ENCODE data around the gene CFAP74. TPM values are rescaled to one million over a fixed set of nuclear protein-coding genes. Genes with fewer than 3 reads are reported as not detected.
A peak's percentile ranks its signal among the peaks of the same experiment; 100 is the strongest.

Gene CFAP74
- total RNA-seq, 1 experiment from 2014 or later, result 0.28 TPM

GRCh38 chr1:2049225-2049717 lies 45.7 kb upstream of the CFAP74 start:
- peaks cover 10% of the 10 kb centered on the region for H3K23me2 ChIP-seq (ENCODE audit: insufficient read length, low read depth, low read length, poor library complexity, severe bottlenecking)
- H4K8ac ChIP-seq (replicated peaks; ENCODE audit: insufficient read length, low read depth, low read length), result no peak overlapping the region
- Mint-ChIP-seq H3K4me3 (peak overlapping the region; percentile 73 to 89), H3K4me1 (peaks cover 18 to 33% of the 10 kb centered on the region in 2 experiments), H3K27ac (peak overlapping the region; percentile 93 to 97 (median 93); a peak in 6 of 7 replicates), H3K36me3 (ENCODE audit: insufficient read depth in 1 of 3, low read depth in 3 of 3) (no peaks in the 10 kb centered on the region; a peak in 2 of 7 replicates), H3K27me3 (ENCODE audit: low read depth) (peaks cover 16% of the 10 kb centered on the region), H3K9me3 (peaks cover 0 to 3% of the 10 kb centered on the region in 2 experiments; a peak in 2 of 5 replicates)
- no peak overlapping the region for H4K91ac ChIP-seq (ENCODE audit: insufficient read length, low read depth, low read length)
- no peak overlapping the region for H3K18ac ChIP-seq (ENCODE audit: insufficient read length, low read depth, low read length)
- H2BK12ac ChIP-seq (ENCODE audit: insufficient read length, low read depth, low read length), result no peak overlapping the region
- no peak overlapping the region for H2BK15ac ChIP-seq (ENCODE audit: low read depth, low read length)
- peak overlapping the region; percentile 91; the same call in 1 of the 2 replicates for H3K14ac ChIP-seq (ENCODE audit: insufficient read depth, low read length)
- no peak overlapping the region for H2BK120ac ChIP-seq (ENCODE audit: low read depth, low read length, poor library complexity, severe bottlenecking)
- H2AK5ac ChIP-seq (ENCODE audit: insufficient read length, low read length), result no peak overlapping the region
- H4K5ac ChIP-seq (ENCODE audit: insufficient read length, low read depth, low read length), result no peak overlapping the region
- no peak overlapping the region for H3K56ac ChIP-seq (ENCODE audit: insufficient read length, low read depth, low read length)
- peak overlapping the region; percentile 55 for H3K4me2 ChIP-seq (ENCODE audit: insufficient read depth, insufficient read length, low read length)
- H3K9ac ChIP-seq (ENCODE audit: extremely low read depth, insufficient read length, low read length), result peak overlapping the region; percentile 45
- H2BK20ac ChIP-seq (ENCODE audit: low read depth, low read length, poor library complexity, severe bottlenecking), result no peak overlapping the region
- no CpG with 5 or more reads among the region's 14 CpGs for WGBS (ENCODE audit: extremely low coverage, insufficient read length, low lambda C conversion rate)
- peak; percentile 97 for DNase-seq
- H3K27ac ChIP-seq (ENCODE audit: insufficient read length, low read depth, low read length), result no peak overlapping the region
- no peaks in the 10 kb centered on the region for H3K9me3 ChIP-seq (ENCODE audit: control insufficient read depth, low read depth, low read length)
- no peak overlapping the region for H3K4ac ChIP-seq (ENCODE audit: low read depth, low read length)
- no peak overlapping the region for H2AFZ ChIP-seq (ENCODE audit: low read length)
- no peaks in the 10 kb centered on the region for H3K27me3 ChIP-seq (ENCODE audit: insufficient read depth, low read length)
- H3K79me2 ChIP-seq (ENCODE audit: insufficient read depth, low read length), result peaks cover 2% of the 10 kb centered on the region; the same call in 1 of the 2 replicates
- no peaks in the 10 kb centered on the region; the same call in 1 of the 2 replicates for H3K4me1 ChIP-seq (ENCODE audit: insufficient read depth, low read length)
- H4K20me1 ChIP-seq (ENCODE audit: control insufficient read depth, insufficient read depth, insufficient read length), result no peaks in the 10 kb centered on the region
- H3K79me1 ChIP-seq (ENCODE audit: insufficient read depth, low read depth, low read length, poor library complexity, severe bottlenecking), result no peaks in the 10 kb centered on the region
- H2BK5ac ChIP-seq (ENCODE audit: insufficient read length, low read length), result no peak overlapping the region
- H3T11ph ChIP-seq (ENCODE audit: low read length), result no peak overlapping the region
- TF ChIP-seq, protein P1, sequence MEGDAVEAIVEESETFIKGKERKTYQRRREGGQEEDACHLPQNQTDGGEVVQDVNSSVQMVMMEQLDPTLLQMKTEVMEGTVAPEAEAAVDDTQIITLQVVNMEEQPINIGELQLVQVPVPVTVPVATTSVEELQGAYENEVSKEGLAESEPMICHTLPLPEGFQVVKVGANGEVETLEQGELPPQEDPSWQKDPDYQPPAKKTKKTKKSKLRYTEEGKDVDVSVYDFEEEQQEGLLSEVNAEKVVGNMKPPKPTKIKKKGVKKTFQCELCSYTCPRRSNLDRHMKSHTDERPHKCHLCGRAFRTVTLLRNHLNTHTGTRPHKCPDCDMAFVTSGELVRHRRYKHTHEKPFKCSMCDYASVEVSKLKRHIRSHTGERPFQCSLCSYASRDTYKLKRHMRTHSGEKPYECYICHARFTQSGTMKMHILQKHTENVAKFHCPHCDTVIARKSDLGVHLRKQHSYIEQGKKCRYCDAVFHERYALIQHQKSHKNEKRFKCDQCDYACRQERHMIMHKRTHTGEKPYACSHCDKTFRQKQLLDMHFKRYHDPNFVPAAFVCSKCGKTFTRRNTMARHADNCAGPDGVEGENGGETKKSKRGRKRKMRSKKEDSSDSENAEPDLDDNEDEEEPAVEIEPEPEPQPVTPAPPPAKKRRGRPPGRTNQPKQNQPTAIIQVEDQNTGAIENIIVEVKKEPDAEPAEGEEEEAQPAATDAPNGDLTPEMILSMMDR (conservative IDR thresholded peaks at IDR 0.05), result peak; percentile 70
- H3K23ac ChIP-seq (ENCODE audit: insufficient read length, low read depth, low read length), result no peak overlapping the region
